ENCODE results near the gene ATCAY.

- no peak for TF ChIP-seq MAX (IDR thresholded peaks at IDR 0.05)
- no peak for TF ChIP-seq TAF1 (IDR thresholded peaks at IDR 0.05; ENCODE audit: low read depth)
- no peak for TF ChIP-seq ZBTB7A (IDR thresholded peaks at IDR 0.05; ENCODE audit: low read depth)
- TF ChIP-seq REST (IDR thresholded peaks at IDR 0.05; ENCODE audit: low read depth): no peak
- TF ChIP-seq EP300 (IDR thresholded peaks at IDR 0.05; ENCODE audit: borderline replicate concordance): no peak
- no peak for TF ChIP-seq RAD21 (IDR thresholded peaks at IDR 0.05; ENCODE audit: low read depth)
- no peak for TF ChIP-seq YY1 (IDR thresholded peaks at IDR 0.05; ENCODE audit: low read depth)
- no peak for TF ChIP-seq CREB1 (IDR thresholded peaks at IDR 0.05; ENCODE audit: low read depth)
- no peak for TF ChIP-seq FOXM1 (IDR thresholded peaks at IDR 0.05; ENCODE audit: borderline replicate concordance, low read depth)
- no peak for TF ChIP-seq CEBPB (IDR thresholded peaks at IDR 0.05)
- no peak for TF ChIP-seq TCF12 (IDR thresholded peaks at IDR 0.05; ENCODE audit: low read depth)
- no peak for TF ChIP-seq EGR1 (IDR thresholded peaks at IDR 0.05)
These were observed at the start of gene ATCAY for GRCh38 chr19:3880471-3881271.
